HEK293 (cell line): ENCODE measurements around the gene PEPD.

Experiments
- PATZ1 ChIP-seq: fragments of 450-650 bp; formaldehyde crosslinking; IDR thresholded peaks from 2 replicates; pipeline ENCODE4 v1.5.1; 2016; ENCODE audit warnings: missing biosample characterization, missing genetic modification characterization
- SCRT2 ChIP-seq: fragments of 450-650 bp; formaldehyde crosslinking; IDR thresholded peaks from 2 replicates; pipeline ENCODE4 v1.5.1; 2016; ENCODE audit warnings: missing biosample characterization, missing genetic modification characterization
- SP2 ChIP-seq: fragments of 450-650 bp; formaldehyde crosslinking; IDR thresholded peaks from 2 replicates; pipeline ENCODE4 v1.5.1; 2016; ENCODE audit warnings: missing biosample characterization, missing genetic modification characterization
- TRIM28 ChIP-seq: IDR thresholded peaks from 2 replicates; pipeline ENCODE4 v1.6.1; 2011; ENCODE audit warnings: low read length, control low read depth, borderline replicate concordance
- ZBTB10 ChIP-seq: fragments of 450-650 bp; formaldehyde crosslinking; IDR thresholded peaks from 2 replicates; pipeline ENCODE4 v1.5.1; 2016; ENCODE audit warnings: missing biosample characterization, missing genetic modification characterization
- ZBTB17 ChIP-seq: fragments of 450-650 bp; formaldehyde crosslinking; IDR thresholded peaks from 2 replicates; pipeline ENCODE4 v1.5.1; 2016; ENCODE audit warnings: missing biosample characterization, missing genetic modification characterization
- ZBTB21 ChIP-seq: fragments of 450-650 bp; formaldehyde crosslinking; IDR thresholded peaks from 2 replicates; pipeline ENCODE4 v1.5.1; 2017; ENCODE audit warnings: missing biosample characterization, missing genetic modification characterization
- ZNF133 ChIP-seq: fragments of 450-650 bp; formaldehyde crosslinking; IDR thresholded peaks from 2 replicates; pipeline ENCODE4 v1.5.1; 2016; ENCODE audit warnings: missing biosample characterization, missing genetic modification characterization
- ZNF155 ChIP-seq: fragments of 450-650 bp; formaldehyde crosslinking; IDR thresholded peaks from 2 replicates; pipeline ENCODE4 v1.5.1; 2016; ENCODE audit warnings: missing biosample characterization, missing genetic modification characterization
- ZNF157 ChIP-seq: fragments of 450-650 bp; formaldehyde crosslinking; IDR thresholded peaks from 2 replicates; pipeline ENCODE4 v1.5.1; 2016; ENCODE audit warnings: missing biosample characterization, missing genetic modification characterization
- ZNF266 ChIP-seq: fragments of 450-650 bp; formaldehyde crosslinking; IDR thresholded peaks from 2 replicates; pipeline ENCODE4 v1.5.1; 2016; ENCODE audit warnings: missing biosample characterization, missing genetic modification characterization, low read depth
- ZNF423 ChIP-seq: fragments of 450-650 bp; formaldehyde crosslinking; IDR thresholded peaks from 2 replicates; pipeline ENCODE4 v1.5.1; 2016; ENCODE audit warnings: missing biosample characterization, missing genetic modification characterization
- ZNF510 ChIP-seq: fragments of 450-650 bp; formaldehyde crosslinking; IDR thresholded peaks from 2 replicates; pipeline ENCODE4 v1.5.1; 2018; ENCODE audit warnings: mild to moderate bottlenecking, missing genetic modification characterization, missing biosample characterization; ENCODE audit not compliant: insufficient replicate concordance
- ZNF521 ChIP-seq: fragments of 450-650 bp; formaldehyde crosslinking; IDR thresholded peaks from 2 replicates; pipeline ENCODE4 v1.5.1; 2017; ENCODE audit warnings: missing biosample characterization, mild to moderate bottlenecking, missing genetic modification characterization
- ZNF529 ChIP-seq: fragments of 450-650 bp; formaldehyde crosslinking; IDR thresholded peaks from 2 replicates; pipeline ENCODE4 v1.5.1; 2017; ENCODE audit warnings: missing genetic modification characterization, missing biosample characterization; ENCODE audit not compliant: insufficient replicate concordance
- ZNF544 ChIP-seq: fragments of 450-650 bp; formaldehyde crosslinking; IDR thresholded peaks from 2 replicates; pipeline ENCODE4 v1.5.0; 2017; ENCODE audit warnings: missing biosample characterization, missing genetic modification characterization
- ZNF548 ChIP-seq: fragments of 450-650 bp; formaldehyde crosslinking; IDR thresholded peaks from 2 replicates; pipeline ENCODE4 v1.5.1; 2016; ENCODE audit warnings: missing biosample characterization, missing genetic modification characterization
- ZNF580 ChIP-seq: fragments of 450-650 bp; formaldehyde crosslinking; IDR thresholded peaks from 2 replicates; pipeline ENCODE4 v1.5.1; 2016; ENCODE audit warnings: missing biosample characterization, missing genetic modification characterization
- ZNF585B ChIP-seq: fragments of 450-650 bp; formaldehyde crosslinking; IDR thresholded peaks from 2 replicates; pipeline ENCODE4 v1.5.1; 2016; ENCODE audit warnings: missing biosample characterization, missing genetic modification characterization
- ZNF626 ChIP-seq: fragments of 450-650 bp; sonication (Bioruptor Pico); formaldehyde crosslinking; IDR thresholded peaks from 2 replicates; pipeline ENCODE4 v1.5.1; 2018; ENCODE audit warnings: missing biosample characterization, missing genetic modification characterization, inconsistent platforms
- ZSCAN18 ChIP-seq: fragments of 450-650 bp; formaldehyde crosslinking; IDR thresholded peaks from 2 replicates; pipeline ENCODE4 v1.5.1; 2016; ENCODE audit warnings: missing biosample characterization, missing genetic modification characterization
- ZSCAN23 ChIP-seq: fragments of 450-650 bp; formaldehyde crosslinking; IDR thresholded peaks from 2 replicates; pipeline ENCODE4 v1.5.1; 2016; ENCODE audit warnings: missing biosample characterization, missing genetic modification characterization
- ZSCAN30 ChIP-seq: fragments of 450-650 bp; IDR thresholded peaks from 2 replicates; pipeline ENCODE4 v1.5.1; 2018; ENCODE audit warnings: missing biosample characterization, mild to moderate bottlenecking, missing genetic modification characterization, moderate library complexity

The PEPD gene

GRCh38 chr19:33355535-33355934, 166.1 kb downstream of the PEPD start (continued):
- TF ChIP-seq ZBTB21 (tag by site-specific recombination) (no peak), ZNF133 (tag by site-specific recombination) (peak; percentile 75; the same call in 1 of the 2 replicates), ZNF529 (no peak), ZNF155 (tag by site-specific recombination) (peak; percentile 73; the same call in 1 of the 2 replicates), PATZ1 (tag by site-specific recombination) (no peak), ZNF510 (tag by site-specific recombination) (no peak), ZSCAN30 (no peak), SCRT2 (tag by site-specific recombination) (peak; percentile 93), ZNF157 (tag by site-specific recombination) (peak; percentile 23; the same call in 1 of the 2 replicates), ZNF423 (no peak), ZBTB17 (tag by site-specific recombination) (no peak), ZSCAN18 (tag by site-specific recombination) (no peak), ZNF548 (no peak), ZSCAN23 (no peak), SP2 (tag by site-specific recombination) (no peak), ZNF544 (tag by site-specific recombination) (peak; percentile 35; the same call in 1 of the 2 replicates), ZBTB10 (tag by site-specific recombination) (0 out of 2 replicates have a peak, but pooled peaks have one; percentile 16), ZNF266 (tag by site-specific recombination) (no peak), ZNF585B (tag by site-specific recombination) (no peak), TRIM28 (peak; percentile 95; the same call in 1 of the 2 replicates), ZNF580 (tag by site-specific recombination) (peak; percentile 44; the same call in 1 of the 2 replicates), ZNF626 (tag by site-specific recombination) (0 out of 2 replicates have a peak, but pooled peaks have one; percentile 50), ZNF521 (tag by site-specific recombination) (no peak)
